Vagina (tissue), 2 donors: ENCODE results near the gene ABHD6.

Experiments
- CTCF ChIP-seq, 3 experiments: fragments of 450-650 bp in 2 of 3; fragments of 200-600 bp in 1 of 3; sonication (generic) in 1 of 3; IDR thresholded peaks; one replicate each; pipeline ENCODE4 v1.5.1; 2017 to 2019; ENCODE audit warnings: antibody characterized with exemption in 3 of 3, mild to moderate bottlenecking in 2 of 3, moderate library complexity in 2 of 3
- POLR2A ChIP-seq, 2 donors: fragments of 450-650 bp; IDR thresholded peaks; one replicate each; pipeline ENCODE4 v1.6.1; 2017; ENCODE audit warnings: antibody characterized with exemption in 2 of 2, mild to moderate bottlenecking in 2 of 2, moderate library complexity in 2 of 2
- POLR2AphosphoS5 ChIP-seq, 2 donors: sonication (generic); formaldehyde crosslinking; IDR thresholded peaks; one replicate each; pipeline ENCODE4 v1.9.0; 2017; ENCODE audit warnings: antibody characterized with exemption in 2 of 2, mild to moderate bottlenecking in 2 of 2, low read depth in 1 of 2; ENCODE audit not compliant: insufficient read depth in 1 of 2

- TF ChIP-seq POLR2A (IDR thresholded peaks at IDR 0.05) (no peak), CTCF (IDR thresholded peaks at IDR 0.05) (no peak), POLR2AphosphoS5 (IDR thresholded peaks at IDR 0.05; ENCODE audit: insufficient read depth in 1 of 2, low read depth in 1 of 2) (no peak)
These were observed 5.9 kb upstream of the ABHD6 start for GRCh38 chr3:58231666-58232065.
